GM18526 (cell line): ENCODE data around the gene EHBP1.

Source experiments
- POLR2A ChIP-seq: IDR thresholded peaks from 3 replicates; pipeline ENCODE4 v1.6.1; 2011; ENCODE audit not compliant: insufficient read length; ENCODE audit errors: extremely low read depth

Gene EHBP1

GRCh38 chr2:62785810-62786597 is 80.5 kb downstream of the EHBP1 start:
- TF ChIP-seq POLR2A: no peak

DNA sequence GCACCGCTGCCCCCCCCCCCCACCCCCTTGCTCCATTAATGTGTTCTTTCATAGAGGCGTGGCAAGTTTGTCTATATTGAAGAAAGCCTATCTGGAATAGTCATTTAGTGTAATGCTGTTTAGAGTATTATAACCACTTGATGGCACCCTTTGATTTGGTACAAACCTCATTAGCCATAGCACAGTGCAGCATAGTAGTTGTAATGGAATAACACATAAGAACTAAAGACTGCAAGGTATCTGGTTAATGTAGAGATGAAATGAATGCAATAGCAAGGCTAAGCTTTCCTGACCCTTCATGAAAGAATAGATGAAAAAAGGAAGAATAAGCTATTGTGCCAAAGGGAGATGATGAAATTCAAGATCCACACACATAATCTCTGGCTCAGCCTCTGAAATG is 81.9 kb downstream of the EHBP1 start:
- TF ChIP-seq POLR2A: no peak

- no peak for TF ChIP-seq POLR2A
These were observed 84.0 kb downstream of the EHBP1 start for GRCh38 chr2:62789518-62789917.

- no peak for TF ChIP-seq POLR2A
These were observed 84.4 kb downstream of the EHBP1 start for GRCh38 chr2:62789918-62790317.

GRCh38 chr2:62792408-62792807 is 86.9 kb downstream of the EHBP1 start:
- no peak for TF ChIP-seq POLR2A

DNA sequence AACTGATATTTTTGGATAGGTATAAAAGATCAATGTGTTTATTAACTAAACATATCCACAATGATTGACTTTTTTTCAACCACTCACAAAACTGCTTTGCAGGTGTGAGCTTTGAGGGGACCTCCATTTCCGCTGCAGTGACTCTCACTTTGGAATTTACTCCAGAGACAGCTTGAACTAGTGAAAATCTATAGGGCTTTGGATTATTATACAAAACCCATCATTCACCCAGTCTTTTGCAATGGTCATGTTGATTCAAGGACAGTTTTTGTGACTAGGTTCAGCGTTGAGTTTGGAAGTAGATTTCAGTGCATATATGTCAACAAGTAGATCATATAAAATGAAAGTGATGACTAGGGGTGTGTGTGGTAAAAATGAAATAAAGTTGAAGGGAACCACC is 87.7 kb downstream of the EHBP1 start:
- no peak for TF ChIP-seq POLR2A

DNA sequence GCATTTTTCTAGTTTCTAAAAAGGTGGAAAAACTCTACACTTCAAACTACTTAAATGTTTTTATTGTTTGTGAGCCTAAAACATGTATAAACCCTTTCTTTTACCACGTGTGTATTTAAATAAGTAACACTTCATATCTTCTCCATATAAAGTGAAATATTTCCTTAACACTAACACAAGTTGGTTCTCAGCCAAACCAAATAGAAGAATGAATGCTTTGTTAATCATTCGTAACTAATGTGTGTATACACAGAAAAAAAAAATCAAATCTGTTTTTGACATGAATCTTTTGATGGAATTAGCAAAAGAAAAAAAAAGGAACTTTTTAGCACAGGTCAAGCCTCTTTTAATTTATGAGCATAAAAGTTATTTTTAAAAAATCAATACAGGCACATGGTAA is 89.3 kb downstream of the EHBP1 start:
- TF ChIP-seq POLR2A: no peak

- TF ChIP-seq POLR2A: no peak
These were observed 89.8 kb downstream of the EHBP1 start for GRCh38 chr2:62795341-62795740.

DNA sequence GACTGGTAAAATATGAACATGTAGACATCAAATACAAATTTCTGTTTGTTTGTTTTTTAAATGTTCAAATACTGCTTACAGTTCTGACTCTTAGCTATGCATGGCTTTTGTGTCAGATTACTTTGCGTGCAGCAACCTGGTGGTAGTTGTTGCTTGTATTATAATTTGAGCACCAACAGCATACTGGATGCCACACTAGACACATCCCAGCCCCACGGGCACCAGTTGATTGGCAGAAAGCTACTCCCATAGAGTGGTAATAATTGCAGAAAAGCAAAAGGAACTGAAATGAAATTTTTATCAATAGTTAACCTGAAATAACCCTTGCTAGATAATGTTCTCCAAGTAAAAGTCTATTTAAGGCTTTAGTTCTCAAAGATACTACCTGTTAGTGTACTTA is 91.6 kb downstream of the EHBP1 start:
- no peak for TF ChIP-seq POLR2A

DNA sequence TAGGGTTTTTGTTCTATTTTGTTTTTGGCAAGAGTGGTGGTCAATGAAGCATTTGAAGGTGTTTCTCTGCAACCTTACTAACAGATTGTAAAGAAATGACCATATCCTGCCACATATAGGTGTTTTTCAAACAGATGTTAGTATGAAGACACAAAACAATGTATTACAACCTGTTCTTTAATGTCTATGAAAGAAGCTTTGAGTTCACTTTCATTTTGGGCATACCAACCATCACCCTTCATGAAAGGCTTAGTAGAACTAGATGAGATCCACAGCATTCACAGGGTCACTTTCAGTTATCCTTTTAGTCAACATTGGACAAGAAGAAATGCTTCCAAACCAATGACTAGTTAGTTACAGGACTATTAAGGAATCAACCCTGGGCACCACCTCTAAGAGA is 95.1 kb downstream of the EHBP1 start:
- TF ChIP-seq POLR2A: no peak

- TF ChIP-seq POLR2A: no peak
These were observed 95.6 kb downstream of the EHBP1 start for GRCh38 chr2:62801110-62801509.

GRCh38 chr2:62801814-62802523 is 96.5 kb downstream of the EHBP1 start:
- TF ChIP-seq POLR2A: no peak

- no peak for TF ChIP-seq POLR2A
These were observed 98.4 kb downstream of the EHBP1 start for GRCh38 chr2:62803961-62804360.

DNA sequence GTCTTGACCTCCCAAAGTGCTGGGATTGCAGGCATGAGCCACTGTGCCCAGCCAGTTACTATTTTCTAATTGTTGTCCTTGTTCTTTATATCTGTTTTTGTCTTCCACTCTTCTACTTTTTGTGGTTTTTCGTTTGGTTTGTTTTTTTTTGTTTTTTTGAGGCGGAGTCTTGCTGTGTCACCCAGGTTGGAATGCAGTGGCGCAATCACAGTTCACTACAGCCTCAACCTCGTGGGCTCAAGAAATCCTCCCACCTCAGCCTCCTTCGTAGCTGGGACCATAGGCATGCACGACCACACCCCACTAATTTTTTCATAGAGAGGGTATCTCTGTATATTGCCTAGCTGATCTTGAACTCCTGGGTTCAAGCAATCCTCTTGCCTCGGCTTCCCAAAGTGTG is 100.7 kb downstream of the EHBP1 start:
- TF ChIP-seq POLR2A: no peak

GRCh38 chr2:62808554-62808953 is 103.0 kb downstream of the EHBP1 start:
- TF ChIP-seq POLR2A: no peak

GRCh38 chr2:62811086-62811485 is 105.6 kb downstream of the EHBP1 start:
- no peak for TF ChIP-seq POLR2A

DNA sequence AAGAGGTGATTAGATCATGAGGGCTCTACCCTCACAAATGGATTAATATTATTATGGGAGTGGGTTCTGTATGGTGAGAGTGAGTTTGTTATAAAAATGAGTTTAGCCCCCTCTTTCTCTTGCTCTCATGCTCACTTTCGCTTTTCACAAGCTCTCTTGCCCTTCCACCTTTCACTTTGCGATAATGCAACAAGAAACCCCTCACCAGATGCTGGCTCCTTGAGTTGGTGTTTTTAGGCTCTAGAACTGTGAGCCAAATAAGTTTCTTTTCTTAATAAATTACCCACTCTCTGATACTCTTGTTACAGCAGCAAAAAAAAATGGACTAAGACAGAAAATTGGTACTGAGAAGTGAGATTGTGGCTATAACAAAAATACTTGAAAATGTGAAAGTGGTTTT is 106.5 kb downstream of the EHBP1 start:
- TF ChIP-seq POLR2A: no peak
